Measurements from ENCODE around the gene NR5A1. TPM values are rescaled to one million over a fixed set of nuclear protein-coding genes. Genes with fewer than 3 reads are reported as not detected.

NR5A1 gene
- total RNA-seq, 1 donor from 2014 or later: not detected

DNA sequence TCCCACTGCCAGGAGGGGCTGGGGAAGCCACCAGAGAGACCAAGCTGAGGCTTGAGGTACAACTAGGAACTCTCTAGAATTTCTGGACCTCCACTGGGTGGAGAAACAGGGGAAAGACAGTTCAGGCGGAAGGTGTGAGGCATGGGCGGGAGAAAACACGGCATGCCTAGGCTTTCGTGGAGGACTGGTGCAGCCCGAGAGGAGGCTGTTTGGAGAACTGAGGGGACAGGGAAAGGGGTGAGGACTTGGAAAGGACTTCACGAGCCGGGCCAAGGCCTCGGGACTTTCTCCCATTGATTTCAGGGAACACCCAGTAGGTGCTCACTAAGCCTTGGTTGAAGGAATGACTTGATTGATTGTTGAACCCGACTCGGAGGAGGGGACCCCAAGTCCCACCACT is 66.4 kb downstream of the NR5A1 start:
- H3K36me3 ChIP-seq (ENCODE audit: control insufficient read depth, insufficient read depth, low read length): no peaks in the 10 kb centered on the region
- no peak for FAIRE-seq
- no peak for TF ChIP-seq CTCF (IDR thresholded peaks at IDR 0.05; ENCODE audit: insufficient read depth, low read length, severe bottlenecking)
- H3K4me3 ChIP-seq (ENCODE audit: low read depth, low read length): no peak overlapping the region
- DNase-seq (ENCODE audit: low read depth): no peak
- H3K27me3 ChIP-seq (ENCODE audit: control insufficient read depth, insufficient read depth, low read length): no peaks in the 10 kb centered on the region

DNA sequence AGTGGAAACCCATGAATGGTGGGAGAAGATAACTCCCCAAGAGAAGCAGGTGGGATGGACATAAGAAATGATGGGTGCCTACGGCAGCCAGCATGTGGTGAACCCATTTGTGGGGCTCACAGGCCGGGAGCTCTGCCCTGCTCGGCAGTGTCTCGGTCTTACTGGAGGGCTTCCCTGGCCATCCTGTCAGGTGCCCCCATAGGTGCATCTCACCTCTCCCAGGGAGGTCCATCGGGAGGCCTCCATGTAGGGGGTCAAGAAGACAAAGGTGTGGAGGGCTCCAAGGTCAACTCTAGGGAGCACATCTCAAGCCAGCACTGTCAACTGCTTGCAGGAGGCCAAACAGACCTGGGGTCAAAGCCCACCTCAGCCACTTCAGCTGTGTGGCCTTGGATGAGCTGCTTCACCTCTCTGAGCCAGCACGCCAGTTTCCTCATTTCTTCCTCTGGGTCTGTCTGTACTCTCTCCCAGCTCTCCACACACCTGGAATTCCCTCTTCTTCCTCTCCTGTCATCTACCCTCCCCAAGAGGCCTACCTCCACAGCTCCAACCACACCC is 67.4 kb downstream of the NR5A1 start:
- Histone ChIP-seq H3K36me3 (ENCODE audit: control insufficient read depth, insufficient read depth, low read length) (no peaks in the 10 kb centered on the region), H3K27me3 (ENCODE audit: control insufficient read depth, insufficient read depth, low read length) (no peaks in the 10 kb centered on the region), H3K4me3 (ENCODE audit: low read depth, low read length) (no peak overlapping the region)
- no peak for TF ChIP-seq CTCF (IDR thresholded peaks at IDR 0.05; ENCODE audit: insufficient read depth, low read length, severe bottlenecking)
- FAIRE-seq (no peak), DNase-seq (ENCODE audit: low read depth) (no peak)

DNA sequence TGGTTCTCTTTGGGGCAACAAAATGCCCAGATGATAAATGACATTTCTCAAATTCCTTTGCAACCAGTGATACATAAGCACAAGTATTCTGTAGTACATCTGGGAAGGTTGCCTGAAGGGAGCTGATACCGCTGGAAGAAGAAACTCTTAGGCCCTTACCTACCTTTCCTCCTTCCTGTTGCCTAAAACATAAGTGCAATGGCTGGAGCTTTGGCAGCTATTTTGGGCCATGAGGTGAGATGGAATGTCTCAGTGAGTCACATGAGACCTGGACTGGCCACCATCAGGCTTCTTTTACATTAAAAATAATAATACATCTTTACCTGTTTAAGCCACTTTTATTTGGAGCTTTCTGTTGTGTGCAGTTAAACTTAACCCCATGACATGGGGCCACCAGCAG is 68.1 kb downstream of the NR5A1 start:
- H3K27me3 ChIP-seq (ENCODE audit: control insufficient read depth, insufficient read depth, low read length): no peaks in the 10 kb centered on the region
- no peaks in the 10 kb centered on the region for H3K36me3 ChIP-seq (ENCODE audit: control insufficient read depth, insufficient read depth, low read length)
- H3K4me3 ChIP-seq (ENCODE audit: low read depth, low read length): no peak overlapping the region
- FAIRE-seq: no peak
- no peak for TF ChIP-seq CTCF (IDR thresholded peaks at IDR 0.05; ENCODE audit: insufficient read depth, low read length, severe bottlenecking)
- DNase-seq (ENCODE audit: low read depth): no peak

DNA sequence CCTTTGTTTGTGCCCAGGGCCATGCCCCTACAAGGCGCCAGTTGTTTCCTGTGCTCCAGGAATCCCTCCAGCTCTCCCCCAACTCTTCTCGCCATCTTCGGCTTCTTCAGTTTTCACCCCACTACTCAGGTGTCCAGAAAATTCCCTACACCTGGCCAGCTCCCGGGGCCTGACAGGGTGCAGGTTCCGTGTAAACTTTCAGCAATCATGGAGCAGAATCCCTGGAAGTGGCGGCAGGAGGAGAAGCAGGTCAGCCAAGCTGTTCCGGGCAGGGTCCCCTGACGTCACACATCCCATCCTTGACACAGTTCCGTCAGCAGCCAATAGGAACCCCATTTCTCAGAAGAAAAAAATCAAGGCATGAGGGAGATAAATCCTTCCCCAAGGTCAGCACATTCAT is 69.1 kb downstream of the NR5A1 start:
- Histone ChIP-seq H3K36me3 (ENCODE audit: control insufficient read depth, insufficient read depth, low read length) (no peaks in the 10 kb centered on the region), H3K27me3 (ENCODE audit: control insufficient read depth, insufficient read depth, low read length) (no peaks in the 10 kb centered on the region), H3K4me3 (ENCODE audit: low read depth, low read length) (no peak overlapping the region)
- DNase-seq (ENCODE audit: low read depth): no peak
- FAIRE-seq: no peak
- TF ChIP-seq CTCF (IDR thresholded peaks at IDR 0.05; ENCODE audit: insufficient read depth, low read length, severe bottlenecking): no peak

GRCh38 chr9:124437086-124437485 is 70.1 kb downstream of the NR5A1 start:
- DNase-seq (ENCODE audit: low read depth): no peak
- TF ChIP-seq CTCF (IDR thresholded peaks at IDR 0.05; ENCODE audit: insufficient read depth, low read length, severe bottlenecking): no peak
- Histone ChIP-seq H3K27me3 (ENCODE audit: control insufficient read depth, insufficient read depth, low read length) (no peaks in the 10 kb centered on the region), H3K36me3 (ENCODE audit: control insufficient read depth, insufficient read depth, low read length) (no peaks in the 10 kb centered on the region), H3K4me3 (ENCODE audit: low read depth, low read length) (no peak overlapping the region)
- no peak for FAIRE-seq

DNA sequence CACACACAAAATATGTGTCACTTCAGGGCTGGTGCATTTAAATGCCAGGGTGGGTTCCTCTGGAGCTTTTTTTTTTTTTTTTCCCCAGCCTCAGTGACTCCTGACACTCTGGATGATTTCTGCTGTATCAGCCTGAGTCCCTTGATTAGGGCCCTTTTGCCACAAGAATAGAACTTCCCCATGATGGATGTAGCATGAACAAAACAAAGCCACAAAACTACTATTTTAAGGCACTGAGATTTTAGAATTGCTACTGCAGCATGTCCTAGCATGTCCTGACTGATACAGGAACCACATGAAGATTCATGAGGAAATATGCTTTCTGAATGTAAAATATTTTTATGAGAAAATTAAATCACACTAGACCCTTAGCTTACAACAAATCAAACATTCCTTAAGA is 70.9 kb downstream of the NR5A1 start:
- Histone ChIP-seq H3K27me3 (ENCODE audit: control insufficient read depth, insufficient read depth, low read length) (no peaks in the 10 kb centered on the region), H3K4me3 (ENCODE audit: low read depth, low read length) (no peak overlapping the region), H3K36me3 (ENCODE audit: control insufficient read depth, insufficient read depth, low read length) (no peaks in the 10 kb centered on the region)
- DNase-seq (ENCODE audit: low read depth) (peak; percentile 59), FAIRE-seq (no peak)
- no peak for TF ChIP-seq CTCF (IDR thresholded peaks at IDR 0.05; ENCODE audit: insufficient read depth, low read length, severe bottlenecking)
